ENCODE data around the gene NDOR1.

NDOR1 gene

GRCh38 chr9:137226338-137227053, 21.0 kb downstream of the NDOR1 start:
- Histone ChIP-seq H3K4me1 (ENCODE audit: control extremely low read depth in 1 of 4, control insufficient read depth in 4 of 4, insufficient read depth in 4 of 4, low read length in 3 of 4) (peaks cover 2 to 30% (median 25%) of the 10 kb centered on the region in 4 experiments), H3K27ac (ENCODE audit: insufficient read depth in 1 of 2, low read depth in 1 of 2, low read length in 2 of 2, poor library complexity in 1 of 2, severe bottlenecking in 2 of 2) (no peak overlapping the region), H3K27me3 (replicated peaks in 2 of 5; ENCODE audit: control insufficient read depth in 4 of 5, insufficient read depth in 5 of 5, low read length in 4 of 5) (peaks cover 0 to 35% (median 0%) of the 10 kb centered on the region in 5 experiments), H3K9me3 (ENCODE audit: control extremely low read depth in 1 of 5, control insufficient read depth in 4 of 5, insufficient read depth in 2 of 5, low read depth in 1 of 5, low read length in 4 of 5) (no peaks in the 10 kb centered on the region), H3K36me3 (ENCODE audit: control insufficient read depth in 4 of 4, insufficient read depth in 4 of 4, low read length in 3 of 4) (no peaks in the 10 kb centered on the region), H3K4me3 (ENCODE audit: control insufficient read depth in 1 of 7, extremely low read depth in 1 of 7, insufficient read depth in 4 of 7, low read depth in 2 of 7, low read length in 6 of 7) (no peak overlapping the region)
- ChIA-PET CTCF (interaction anchor here (0.8 to 6.3 kb wide), 15 partner anchors 10 to 174 kb away, joined by 3 to 46 read pairs (median 5); partner anchors contain the start of genes ANAPC2, NDOR1, SSNA1 and TMEM203), POLR2A (no interaction called here)
- WGBS (ENCODE audit: insufficient coverage) = 79% methylated on average over 17 of the region's 18 CpGs
- DNase-seq = no peak

DNA sequence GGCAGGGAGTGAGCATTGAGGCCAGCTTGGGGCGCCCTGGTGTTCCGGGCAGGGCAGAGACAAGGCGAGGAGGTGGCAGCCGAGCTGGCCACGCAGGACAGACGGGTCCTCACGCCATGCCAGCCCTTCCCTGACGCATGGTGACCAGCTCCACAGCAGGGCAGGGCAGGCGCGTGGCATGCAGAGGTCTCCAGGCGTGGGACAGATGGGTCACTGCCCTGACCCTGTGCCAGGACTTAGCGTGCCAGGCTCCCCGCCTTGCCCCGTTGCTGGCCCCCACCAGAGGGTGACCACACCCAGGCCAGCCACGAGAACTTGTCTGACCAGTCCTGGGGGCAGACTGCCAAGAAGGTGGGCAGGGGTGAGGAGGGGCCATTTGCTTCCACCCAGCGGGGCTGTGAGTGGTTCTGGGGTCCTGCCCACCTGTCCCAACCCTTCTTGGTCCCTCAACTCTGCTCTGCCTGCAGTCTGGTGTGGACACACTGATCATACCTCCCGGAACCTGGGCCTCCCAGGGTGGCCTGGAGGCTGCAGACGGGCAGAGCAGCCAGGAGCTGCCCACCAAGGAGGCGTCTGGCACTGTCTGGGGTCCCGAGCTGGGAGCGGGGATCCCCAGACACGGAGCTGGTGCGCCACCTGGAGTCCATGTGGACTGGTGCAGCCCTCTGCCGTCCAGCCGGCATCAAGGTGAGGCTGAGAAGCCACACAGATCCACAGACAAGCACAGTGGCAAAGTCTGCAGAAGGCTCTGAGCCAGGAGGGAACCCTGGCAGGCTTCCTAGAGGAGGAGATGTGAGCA, 21.8 kb downstream of the NDOR1 start, which contains the start of gene RNF224:
RNF224 (plus strand) TSS at position 449 of the 799 bp plus-strand sequence. CDS start 834 bp downstream, outside the sequence.
- ChIA-PET CTCF (interaction anchor here (0.7 to 6.3 kb wide), 26 partner anchors 9 to 174 kb away, joined by 3 to 46 read pairs (median 4); partner anchors contain the start of genes ANAPC2, NDOR1, SSNA1 and TMEM203), POLR2A (interaction anchor here (0.6 to 1.0 kb wide), 2 partner anchors 9 to 12 kb away, joined by 3 to 5 read pairs; no protein-coding TSS in a partner anchor)
- Histone ChIP-seq H3K36me3 (ENCODE audit: control insufficient read depth in 4 of 4, insufficient read depth in 4 of 4, low read length in 3 of 4) (no peaks in the 10 kb centered on the region), H3K9me3 (ENCODE audit: control extremely low read depth in 1 of 5, control insufficient read depth in 4 of 5, insufficient read depth in 2 of 5, low read depth in 1 of 5, low read length in 4 of 5) (no peaks in the 10 kb centered on the region), H3K27me3 (replicated peaks in 2 of 5; ENCODE audit: control insufficient read depth in 4 of 5, insufficient read depth in 5 of 5, low read length in 4 of 5) (peaks cover 0 to 35% (median 0%) of the 10 kb centered on the region in 5 experiments), H3K4me3 (ENCODE audit: control insufficient read depth in 1 of 7, extremely low read depth in 1 of 7, insufficient read depth in 4 of 7, low read depth in 2 of 7, low read length in 6 of 7) (no peak within 1 kb of the TSS), H3K4me1 (ENCODE audit: control extremely low read depth in 1 of 4, control insufficient read depth in 4 of 4, insufficient read depth in 4 of 4, low read length in 3 of 4) (peaks cover 2 to 25% (median 22%) of the 10 kb centered on the region in 4 experiments), H3K27ac (ENCODE audit: insufficient read depth in 1 of 2, low read depth in 1 of 2, low read length in 2 of 2, poor library complexity in 1 of 2, severe bottlenecking in 2 of 2) (no peak within 1 kb of the TSS)
- WGBS (ENCODE audit: insufficient coverage) = 38% methylated on average over 21 of the region's 25 CpGs
- peak; percentile 77 to 88 (median 83) for DNase-seq

DNA sequence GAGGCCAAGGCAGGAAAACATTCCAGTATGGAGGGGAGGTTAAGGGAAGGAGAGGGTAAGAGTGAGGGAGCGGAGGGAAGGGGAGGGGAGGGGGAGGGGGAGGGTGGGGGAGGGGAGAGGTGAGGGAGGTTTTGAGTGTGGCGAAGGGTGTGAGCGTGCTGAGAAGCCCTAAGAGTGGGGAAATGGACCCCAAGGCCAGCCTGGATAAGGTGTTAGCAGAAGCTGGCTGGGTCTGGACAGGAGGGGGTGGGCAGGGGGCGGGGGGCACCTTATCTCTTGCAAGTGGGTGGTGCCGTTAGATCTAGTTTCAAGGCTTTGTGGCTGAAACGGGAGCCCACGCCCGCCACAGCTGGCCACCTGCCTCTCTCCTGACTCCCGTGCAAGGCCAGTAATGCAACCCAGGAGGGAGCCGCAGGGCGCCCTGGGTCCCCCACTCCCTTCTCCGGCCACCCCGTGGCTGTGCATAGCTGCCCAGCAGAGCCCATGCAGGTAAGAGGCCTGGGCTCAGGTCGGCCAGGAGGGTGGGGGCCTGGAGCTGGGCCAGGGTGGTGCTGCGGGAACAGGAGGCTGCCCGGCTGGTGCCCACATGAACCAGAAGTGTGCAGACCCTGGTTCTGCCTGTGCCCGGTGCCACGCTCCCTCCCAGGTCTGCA, 22.5 kb downstream of the NDOR1 start:
- CTCF ChIA-PET = interaction anchor here (0.7 to 6.3 kb wide), 18 partner anchors 9 to 159 kb away, joined by 3 to 46 read pairs (median 4); partner anchors contain the start of genes ANAPC2, NDOR1, SSNA1 and TMEM203
- no peaks in the 10 kb centered on the region for H3K36me3 ChIP-seq (ENCODE audit: control insufficient read depth in 4 of 4, insufficient read depth in 4 of 4, low read length in 3 of 4)
- WGBS (ENCODE audit: insufficient coverage) = 47% methylated on average over 10 of the region's 18 CpGs

DNA sequence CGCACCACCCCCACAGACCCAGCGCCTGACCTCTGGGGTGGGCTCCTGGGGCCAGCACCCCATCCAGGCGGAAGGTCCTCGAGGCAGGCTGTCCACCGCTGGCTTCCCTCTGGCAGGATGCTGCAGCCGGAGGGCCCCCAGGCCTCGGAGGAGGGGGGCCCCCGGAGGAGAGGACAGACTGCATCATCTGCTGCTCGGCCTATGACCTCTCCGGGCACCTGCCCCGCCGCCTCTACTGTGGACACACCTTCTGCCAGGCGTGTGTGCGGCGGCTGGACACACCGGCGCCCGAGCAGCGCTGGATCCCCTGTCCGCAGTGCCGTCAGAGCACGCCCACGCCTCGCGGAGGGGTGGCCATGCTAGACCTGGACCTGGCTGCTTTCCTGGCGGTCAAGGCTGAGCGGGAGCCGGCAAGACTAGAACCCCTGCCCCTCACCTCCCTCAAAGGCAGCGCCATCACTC, 23.0 kb downstream of the NDOR1 start:
- Histone ChIP-seq H3K36me3 (ENCODE audit: control insufficient read depth in 4 of 4, insufficient read depth in 4 of 4, low read length in 3 of 4) (no peaks in the 10 kb centered on the region), H3K27me3 (replicated peaks in 2 of 5; ENCODE audit: control insufficient read depth in 4 of 5, insufficient read depth in 5 of 5, low read length in 4 of 5) (peaks cover 0 to 35% (median 0%) of the 10 kb centered on the region in 5 experiments), H3K4me1 (ENCODE audit: control extremely low read depth in 1 of 4, control insufficient read depth in 4 of 4, insufficient read depth in 4 of 4, low read length in 3 of 4) (peaks cover 2 to 16% (median 13%) of the 10 kb centered on the region in 4 experiments), H3K27ac (ENCODE audit: insufficient read depth in 1 of 2, low read depth in 1 of 2, low read length in 2 of 2, poor library complexity in 1 of 2, severe bottlenecking in 2 of 2) (no peak overlapping the region), H3K9me3 (ENCODE audit: control extremely low read depth in 1 of 5, control insufficient read depth in 4 of 5, insufficient read depth in 2 of 5, low read depth in 1 of 5, low read length in 4 of 5) (no peaks in the 10 kb centered on the region), H3K4me3 (ENCODE audit: control insufficient read depth in 1 of 7, extremely low read depth in 1 of 7, insufficient read depth in 4 of 7, low read depth in 2 of 7, low read length in 6 of 7) (no peak overlapping the region)
- no peak for DNase-seq
- ChIA-PET POLR2A (no interaction called here), CTCF (interaction anchor here (1.2 to 6.3 kb wide), 7 partner anchors 24 to 110 kb away, joined by 3 to 46 read pairs (median 9); partner anchors contain the start of genes ANAPC2, NDOR1, SSNA1 and TMEM203)
- WGBS (ENCODE audit: insufficient coverage) = 82% methylated on average over 24 of the region's 29 CpGs

More for the DNA sequence above, 22.5 kb downstream of the NDOR1 start:
- peaks cover 2 to 18% (median 15%) of the 10 kb centered on the region in 4 experiments for H3K4me1 ChIP-seq (ENCODE audit: control extremely low read depth in 1 of 4, control insufficient read depth in 4 of 4, insufficient read depth in 4 of 4, low read length in 3 of 4)
- no peaks in the 10 kb centered on the region for H3K9me3 ChIP-seq (ENCODE audit: control extremely low read depth in 1 of 5, control insufficient read depth in 4 of 5, insufficient read depth in 2 of 5, low read depth in 1 of 5, low read length in 4 of 5)
- no peak overlapping the region for H3K4me3 ChIP-seq (ENCODE audit: control insufficient read depth in 1 of 7, extremely low read depth in 1 of 7, insufficient read depth in 4 of 7, low read depth in 2 of 7, low read length in 6 of 7)
- H3K27ac ChIP-seq (ENCODE audit: insufficient read depth in 1 of 2, low read depth in 1 of 2, low read length in 2 of 2, poor library complexity in 1 of 2, severe bottlenecking in 2 of 2) = no peak overlapping the region
- POLR2A ChIA-PET = interaction anchor here (1.0 kb wide), 1 partner anchor 8 kb away, joined by 5 read pairs; no protein-coding TSS in a partner anchor
- peaks cover 0 to 35% (median 0%) of the 10 kb centered on the region in 5 experiments for H3K27me3 ChIP-seq (replicated peaks in 2 of 5; ENCODE audit: control insufficient read depth in 4 of 5, insufficient read depth in 5 of 5, low read length in 4 of 5)
- DNase-seq = no peak

- ChIA-PET POLR2A (interaction anchor here (0.6 to 0.9 kb wide), 3 partner anchors 67 to 117 kb away, joined by 3 to 4 read pairs (median 3); no protein-coding TSS in a partner anchor), CTCF (interaction anchor here (0.5 to 1.9 kb wide), 4 partner anchors 21 to 111 kb away, joined by 3 to 9 read pairs (median 3); partner anchors contain the start of genes ANAPC2 and SSNA1)
- no peak for DNase-seq
- no peak overlapping the region for H3K4me3 ChIP-seq (ENCODE audit: control insufficient read depth in 1 of 7, extremely low read depth in 1 of 7, insufficient read depth in 4 of 7, low read depth in 2 of 7, low read length in 6 of 7)
- H3K27ac ChIP-seq (ENCODE audit: insufficient read depth in 1 of 2, low read depth in 1 of 2, low read length in 2 of 2, poor library complexity in 1 of 2, severe bottlenecking in 2 of 2) = no peak overlapping the region
- no peaks in the 10 kb centered on the region for H3K36me3 ChIP-seq (ENCODE audit: control insufficient read depth in 4 of 4, insufficient read depth in 4 of 4, low read length in 3 of 4)
- H3K4me1 ChIP-seq (ENCODE audit: control extremely low read depth in 1 of 4, control insufficient read depth in 4 of 4, insufficient read depth in 4 of 4, low read length in 3 of 4) = peaks cover 0 to 11% (median 8%) of the 10 kb centered on the region in 4 experiments
- H3K27me3 ChIP-seq (replicated peaks in 2 of 5; ENCODE audit: control insufficient read depth in 4 of 5, insufficient read depth in 5 of 5, low read length in 4 of 5) = peaks cover 0 to 38% (median 0%) of the 10 kb centered on the region in 5 experiments
- no peaks in the 10 kb centered on the region for H3K9me3 ChIP-seq (ENCODE audit: control extremely low read depth in 1 of 5, control insufficient read depth in 4 of 5, insufficient read depth in 2 of 5, low read depth in 1 of 5, low read length in 4 of 5)
- 74% methylated on average over 22 of the region's 27 CpGs for WGBS (ENCODE audit: insufficient coverage)
These were observed 23.7 kb downstream of the NDOR1 start for GRCh38 chr9:137228968-137229896.

Data from common myeloid progenitor, CD34-positive (primary cell).